Tongue (tissue), 2 donors: ENCODE measurements around the gene CADM2. TPM values are rescaled to one million over a fixed set of nuclear protein-coding genes. Genes with fewer than 3 reads are reported as not detected.
"Not testable (repeated sequence)": the region's sequence is repeated elsewhere in the genome, so short reads cannot be mapped to it uniquely, and the experiment has no call there.

Experiments used
- DNase-seq: peaks from one replicate; pipeline ENCODE4 v3.0.0-alpha.2; 2015
- total RNA-seq: library from RNA; depleted of rRNA; stranded (reverse); fragments of >200 nt; gene quantifications from one replicate; pipeline ENCODE4 v1.2.3, GENCODE V29; 2014

Gene CADM2
- total RNA-seq: 13.3 TPM

GRCh38 chr3:84958495-84959469, at the start of gene CADM2:
TSS of gene CADM2 (plus strand) at chr3:84958989.
- DNase-seq: peak; percentile 97

- not testable (repeated sequence) for DNase-seq
These were observed 40.2 kb upstream of the CADM2 start for GRCh38 chr3:84918592-84918991.

- no peak for DNase-seq
These were observed 36.1 kb upstream of the CADM2 start for GRCh38 chr3:84922682-84923081.

GRCh38 chr3:84925571-84925970, 33.2 kb upstream of the CADM2 start:
- DNase-seq: no peak

- no peak for DNase-seq
These were observed 15.4 kb upstream of the CADM2 start for GRCh38 chr3:84943379-84943778.

- no peak for DNase-seq
These were observed 12.5 kb upstream of the CADM2 start for GRCh38 chr3:84946240-84946639.

GRCh38 chr3:84959470-84960271, 882 bp downstream of the CADM2 start:
- no peak for DNase-seq

- DNase-seq: no peak
These were observed 1.8 kb downstream of the CADM2 start for GRCh38 chr3:84960581-84960980.

- no peak for DNase-seq
These were observed 2.2 kb downstream of the CADM2 start for GRCh38 chr3:84961011-84961410.

- no peak for DNase-seq
These were observed 2.9 kb downstream of the CADM2 start for GRCh38 chr3:84961521-84962255.

- DNase-seq: no peak
These were observed 3.6 kb downstream of the CADM2 start for GRCh38 chr3:84962415-84962814.

GRCh38 chr3:84963137-84963536, 4.3 kb downstream of the CADM2 start:
- DNase-seq: no peak

GRCh38 chr3:84965141-84965540, 6.4 kb downstream of the CADM2 start:
- DNase-seq: no peak

GRCh38 chr3:84967767-84968581, 9.2 kb downstream of the CADM2 start:
- DNase-seq: peak; percentile 47

- DNase-seq: no peak
These were observed 10.0 kb downstream of the CADM2 start for GRCh38 chr3:84968701-84969235.

GRCh38 chr3:84974347-84974746, 15.6 kb downstream of the CADM2 start:
- no peak for DNase-seq

- DNase-seq: no peak
These were observed 18.2 kb downstream of the CADM2 start for GRCh38 chr3:84977021-84977420.

- no peak for DNase-seq
These were observed 20.1 kb downstream of the CADM2 start for GRCh38 chr3:84978843-84979242.

GRCh38 chr3:84980011-84980410, 21.2 kb downstream of the CADM2 start:
- peak; percentile 91 for DNase-seq

GRCh38 chr3:84980456-84980855, 21.7 kb downstream of the CADM2 start:
- no peak for DNase-seq

- no peak for DNase-seq
These were observed 24.7 kb downstream of the CADM2 start for GRCh38 chr3:84983490-84983889.
